Aorta (tissue), 5 donors: ENCODE data around the gene GPHN. TPM values are rescaled to one million over a fixed set of nuclear protein-coding genes. Genes with fewer than 3 reads are reported as not detected.

Experiments
- ATAC-seq: fragments of 200-7000 bp; cut with Tn5 transposase; one replicate; pipeline ENCODE4 v1.9.1; 2022; ENCODE audit warnings: moderate library complexity; ENCODE audit not compliant: low FRiP score
- DNase-seq, 2 donors: peaks; one replicate each; pipeline ENCODE4 v3.0.0-alpha.2; 2020
- H3K27ac ChIP-seq, 2 donors: one replicate each; pipeline ENCODE4 v1.5.1; 2013; ENCODE audit warnings: low read length in 2 of 2, mild to moderate bottlenecking in 2 of 2, moderate library complexity in 2 of 2, control low read depth in 1 of 2, inconsistent platforms in 1 of 2, low read depth in 1 of 2
- H3K27me3 ChIP-seq, 2 donors: one replicate each; pipeline ENCODE4 v1.6.1; 2013; ENCODE audit warnings: control low read depth in 1 of 2, low read length in 1 of 2, mild to moderate bottlenecking in 1 of 2, moderate library complexity in 1 of 2; ENCODE audit not compliant: insufficient read depth in 2 of 2, control insufficient read depth in 1 of 2
- H3K36me3 ChIP-seq, 2 donors: one replicate each; pipeline ENCODE4 v1.6.1; 2013; ENCODE audit warnings: control low read depth in 1 of 2, low read length in 1 of 2, mild to moderate bottlenecking in 1 of 2; ENCODE audit not compliant: insufficient read depth in 2 of 2, control insufficient read depth in 1 of 2
- H3K4me1 ChIP-seq, 2 donors: one replicate each; pipeline ENCODE4 v1.6.1; 2013; ENCODE audit warnings: low read length in 2 of 2, control low read depth in 1 of 2, mild to moderate bottlenecking in 1 of 2, moderate library complexity in 1 of 2; ENCODE audit not compliant: insufficient read depth in 2 of 2, control insufficient read depth in 1 of 2
- H3K4me3 ChIP-seq, 2 donors: one replicate each; pipeline ENCODE4 v1.5.1; 2013; ENCODE audit warnings: low read length in 2 of 2, control low read depth in 1 of 2, mild to moderate bottlenecking in 1 of 2
- H3K9me3 ChIP-seq: one replicate; pipeline ENCODE4 v1.6.1; 2013; ENCODE audit warnings: mild to moderate bottlenecking, low read length; ENCODE audit not compliant: control insufficient read depth
- WGBS, 2 donors: extraction: QIAGEN DNeasy Blood & Tissue Kit; methylation state at CpG; one replicate each; pipeline ENCODE4 v1.1.7; 2013; 5-methylcytosine and 5-hydroxymethylcytosine counted together
- intact Hi-C, 2 donors: fragments of 100-400 bp; cut with DNase I; formaldehyde crosslinking; loops; one replicate each; pipeline versions ENCODE4 v1.14.2 to v1.15.0; 2022
- polyA plus RNA-seq, 2 donors: library from polyadenylated mRNA; stranded (reverse); fragments of 200-250 nt; gene quantifications; one replicate each; pipeline ENCODE4 v1.2.3, GENCODE V29; 2013
- total RNA-seq, 2 donors: library from RNA; stranded (reverse); fragmentation: NEBNext Ultra II Directional; extraction: Animal tissue kit (Norgen Biotek cat#: 25700); gene quantifications; one replicate each; pipeline ENCODE4 v1.2.1, GENCODE V29; 2021
- donor health status: healthy with polysubstance abuse.
- donor health status: Bipolar disorder and iron deficiency.
- donor health status: DM: no; HTN: no; CAD: no.
- donor health status: DM: no; HTN: no; CAD: no.
- donor health status: DM: yes; HTN: yes; CAD: no.

Gene GPHN
- total and polyA plus RNA-seq, 4 donors, result 6.3 to 22.2 (median 14.4) TPM

GRCh38 chr14:66628636-66629035 is 120.7 kb downstream of the GPHN start:
- intact Hi-C loops, result no loop called here

DNA sequence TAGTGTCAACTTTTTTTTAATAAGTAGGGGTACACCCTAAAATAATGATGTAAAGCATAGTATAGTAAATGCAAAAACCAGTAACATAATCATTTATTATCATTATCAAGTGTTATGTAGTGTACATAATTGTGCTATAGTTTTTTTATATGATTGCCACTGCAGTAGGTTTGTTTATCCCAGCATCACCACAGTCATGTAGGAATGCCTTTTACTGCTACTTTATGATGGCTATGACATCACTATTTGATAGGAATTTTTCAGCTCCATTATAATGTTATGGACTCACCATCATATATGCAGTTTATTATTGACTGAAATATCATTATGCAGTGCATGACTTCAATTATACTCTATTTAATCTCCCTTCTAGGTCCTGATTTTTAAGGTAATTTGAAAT is 121.6 kb downstream of the GPHN start:
- H3K36me3 ChIP-seq, result no peaks in the 10 kb centered on the region
- H3K4me1 ChIP-seq, result no peaks in the 10 kb centered on the region
- intact Hi-C loops, result no loop called here
- no peak for DNase-seq
- ATAC-seq, result no peak
- no peaks in the 10 kb centered on the region for H3K27me3 ChIP-seq
- H3K9me3 ChIP-seq, result no peaks in the 10 kb centered on the region
- H3K27ac ChIP-seq, result no peak overlapping the region
- H3K4me3 ChIP-seq, result no peak overlapping the region

More at GRCh38 chr14:66628636-66629035, 120.7 kb downstream of the GPHN start:
- Histone ChIP-seq H3K27me3 (no peaks in the 10 kb centered on the region), H3K9me3 (no peaks in the 10 kb centered on the region), H3K36me3 (no peaks in the 10 kb centered on the region), H3K4me3 (no peak overlapping the region), H3K4me1 (no peaks in the 10 kb centered on the region), H3K27ac (no peak overlapping the region)
- no peak for DNase-seq
- no peak for ATAC-seq

DNA sequence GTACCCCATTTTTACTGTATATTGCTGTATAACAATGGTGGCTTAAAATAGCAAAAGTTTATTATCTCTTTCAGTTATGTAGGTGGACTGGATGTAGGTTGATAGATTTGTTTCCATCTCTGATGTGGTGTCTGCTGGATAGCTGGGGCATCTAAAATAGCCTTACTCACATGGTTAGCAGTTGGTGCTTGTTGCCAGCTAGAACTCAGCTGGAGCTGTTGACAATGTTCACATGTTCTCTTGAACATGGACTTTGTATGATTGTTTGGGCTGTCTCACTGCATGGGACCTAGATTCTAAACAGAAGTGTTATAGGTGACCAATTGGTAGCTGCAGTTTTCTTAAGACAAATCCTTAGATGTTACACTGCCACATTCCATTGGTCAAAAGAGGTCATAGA is 126.9 kb downstream of the GPHN start:
- ATAC-seq, result no peak

GRCh38 chr14:66635435-66635834 is 127.5 kb downstream of the GPHN start:
- intact Hi-C loops, result no loop called here
- H3K36me3 ChIP-seq, result no peaks in the 10 kb centered on the region
- WGBS, 2 donors, result 10 to 21% methylated on average over 2 of the region's 2 CpGs
- no peaks in the 10 kb centered on the region for H3K27me3 ChIP-seq
- no peaks in the 10 kb centered on the region for H3K9me3 ChIP-seq
- H3K27ac ChIP-seq, result no peak overlapping the region
- H3K4me1 ChIP-seq, result no peaks in the 10 kb centered on the region
- ATAC-seq, result no peak
- no peak for DNase-seq
- no peak overlapping the region for H3K4me3 ChIP-seq

More for the DNA sequence above, 126.9 kb downstream of the GPHN start:
- Histone ChIP-seq H3K27ac (no peak overlapping the region), H3K36me3 (no peaks in the 10 kb centered on the region), H3K4me1 (no peaks in the 10 kb centered on the region), H3K27me3 (no peaks in the 10 kb centered on the region), H3K9me3 (no peaks in the 10 kb centered on the region), H3K4me3 (no peak overlapping the region)
- no peak for DNase-seq
- intact Hi-C loops, result no loop called here

- Histone ChIP-seq H3K27ac (no peak overlapping the region), H3K9me3 (no peaks in the 10 kb centered on the region), H3K4me3 (no peak overlapping the region), H3K27me3 (no peaks in the 10 kb centered on the region), H3K4me1 (no peaks in the 10 kb centered on the region), H3K36me3 (no peaks in the 10 kb centered on the region)
- no peak for ATAC-seq
- intact Hi-C loops, result no loop called here
- no peak for DNase-seq
Observed at GRCh38 chr14:66636240-66636639, 128.3 kb downstream of the GPHN start.

GRCh38 chr14:66638689-66639088 is 130.7 kb downstream of the GPHN start:
- ATAC-seq, result no peak
- no peak for DNase-seq
- H3K4me1 ChIP-seq, result no peaks in the 10 kb centered on the region
- no peak overlapping the region for H3K4me3 ChIP-seq
- 95 to 97% methylated on average over 2 of the region's 2 CpGs for WGBS, 2 donors
- H3K27me3 ChIP-seq, result no peaks in the 10 kb centered on the region
- H3K9me3 ChIP-seq, result no peaks in the 10 kb centered on the region
- intact Hi-C loops, result no loop called here
- H3K27ac ChIP-seq, result no peak overlapping the region
- no peaks in the 10 kb centered on the region for H3K36me3 ChIP-seq

DNA sequence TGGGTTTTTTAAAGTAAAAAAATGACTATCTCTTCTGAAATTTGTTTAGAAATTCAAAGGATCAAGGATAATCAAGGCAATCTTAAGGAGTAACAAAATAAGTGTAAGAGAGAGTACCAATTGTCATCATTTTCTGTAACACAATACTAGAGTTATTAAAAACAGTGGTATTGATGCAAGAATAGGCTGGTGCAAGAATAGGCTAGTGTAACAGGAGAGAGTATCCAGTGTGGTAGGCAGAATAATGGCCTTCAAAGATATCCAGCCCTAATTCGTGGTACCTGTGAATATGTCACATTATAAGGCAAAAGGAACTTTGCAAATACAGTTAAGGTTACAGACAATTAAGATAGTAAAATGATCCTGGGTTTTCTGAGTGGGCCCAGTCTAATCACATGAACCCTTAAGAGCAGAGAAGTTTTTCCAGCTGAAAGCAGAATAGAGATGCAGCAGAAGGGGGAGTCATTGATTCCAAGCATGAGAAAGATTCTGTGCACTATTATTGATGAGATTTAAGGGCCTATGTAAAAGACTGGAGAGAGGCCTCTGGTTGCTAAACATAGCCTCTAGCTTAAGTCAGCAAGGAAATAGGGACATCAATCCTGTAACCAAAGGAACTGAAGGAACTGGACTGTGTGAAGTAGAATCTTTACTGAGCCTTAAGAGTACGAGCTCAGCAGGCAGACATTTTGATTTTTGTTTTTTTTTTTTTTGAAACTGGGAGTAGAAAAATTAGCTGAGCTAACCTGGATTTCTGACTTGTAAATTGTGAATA is 134.1 kb downstream of the GPHN start:
- H3K4me1 ChIP-seq, result no peaks in the 10 kb centered on the region
- ATAC-seq, result no peak
- no peaks in the 10 kb centered on the region for H3K9me3 ChIP-seq
- H3K4me3 ChIP-seq, result no peak overlapping the region
- H3K27me3 ChIP-seq, result no peaks in the 10 kb centered on the region
- intact Hi-C loops, result no loop called here
- H3K27ac ChIP-seq, result no peak overlapping the region
- DNase-seq, result no peak
- no peaks in the 10 kb centered on the region for H3K36me3 ChIP-seq
- 77 to 79% methylated on average over 2 of the region's 2 CpGs for WGBS, 2 donors

GRCh38 chr14:66643344-66643743 is 135.4 kb downstream of the GPHN start:
- ATAC-seq, result no peak
- no peak overlapping the region for H3K4me3 ChIP-seq
- intact Hi-C loops, result no loop called here
- DNase-seq, result no peak
- no peaks in the 10 kb centered on the region for H3K4me1 ChIP-seq
- H3K27me3 ChIP-seq, result no peaks in the 10 kb centered on the region
- no peak overlapping the region for H3K27ac ChIP-seq
- no peaks in the 10 kb centered on the region for H3K9me3 ChIP-seq
- H3K36me3 ChIP-seq, result no peaks in the 10 kb centered on the region

DNA sequence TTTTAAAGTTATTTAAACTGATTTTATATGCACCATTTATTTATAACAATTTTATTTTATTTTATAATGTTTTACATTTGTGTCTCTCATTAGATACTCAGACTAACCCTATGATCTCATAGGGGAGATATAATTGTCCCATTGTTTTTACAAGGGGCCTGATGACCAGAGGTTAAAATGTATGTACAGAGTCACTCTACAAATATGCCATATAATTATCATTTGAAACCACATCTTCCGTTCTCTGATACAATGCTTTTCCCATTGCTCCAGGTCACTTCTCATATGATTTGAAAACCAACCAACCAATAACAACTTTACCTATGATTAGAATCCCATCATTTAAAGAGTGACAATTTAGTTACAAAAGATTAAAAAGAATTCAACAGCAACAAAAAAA is 137.8 kb downstream of the GPHN start:
- ATAC-seq (no peak), DNase-seq (no peak)
- Histone ChIP-seq H3K36me3 (no peaks in the 10 kb centered on the region), H3K4me3 (no peak overlapping the region), H3K27ac (no peak overlapping the region), H3K9me3 (no peaks in the 10 kb centered on the region), H3K27me3 (no peaks in the 10 kb centered on the region), H3K4me1 (no peaks in the 10 kb centered on the region)
- 92 to 98% methylated on average over 1 of the region's 1 CpG for WGBS, 2 donors
- intact Hi-C loops, result no loop called here
